Dermis lymphatic vessel endothelial cell (primary cell): ENCODE data around the gene BCCIP. TPM values are rescaled to one million over a fixed set of nuclear protein-coding genes. Genes with fewer than 3 reads are reported as not detected.

ENCODE experiments used
- total RNA-seq: library from RNA; depleted of rRNA; stranded (reverse); fragments of >200 nt; gene quantifications from 2 replicates; pipeline ENCODE4 v1.2.1, GENCODE V29; 2014

Gene BCCIP
- total RNA-seq = 31.1 and 34.6 TPM in 2 replicates

DNA sequence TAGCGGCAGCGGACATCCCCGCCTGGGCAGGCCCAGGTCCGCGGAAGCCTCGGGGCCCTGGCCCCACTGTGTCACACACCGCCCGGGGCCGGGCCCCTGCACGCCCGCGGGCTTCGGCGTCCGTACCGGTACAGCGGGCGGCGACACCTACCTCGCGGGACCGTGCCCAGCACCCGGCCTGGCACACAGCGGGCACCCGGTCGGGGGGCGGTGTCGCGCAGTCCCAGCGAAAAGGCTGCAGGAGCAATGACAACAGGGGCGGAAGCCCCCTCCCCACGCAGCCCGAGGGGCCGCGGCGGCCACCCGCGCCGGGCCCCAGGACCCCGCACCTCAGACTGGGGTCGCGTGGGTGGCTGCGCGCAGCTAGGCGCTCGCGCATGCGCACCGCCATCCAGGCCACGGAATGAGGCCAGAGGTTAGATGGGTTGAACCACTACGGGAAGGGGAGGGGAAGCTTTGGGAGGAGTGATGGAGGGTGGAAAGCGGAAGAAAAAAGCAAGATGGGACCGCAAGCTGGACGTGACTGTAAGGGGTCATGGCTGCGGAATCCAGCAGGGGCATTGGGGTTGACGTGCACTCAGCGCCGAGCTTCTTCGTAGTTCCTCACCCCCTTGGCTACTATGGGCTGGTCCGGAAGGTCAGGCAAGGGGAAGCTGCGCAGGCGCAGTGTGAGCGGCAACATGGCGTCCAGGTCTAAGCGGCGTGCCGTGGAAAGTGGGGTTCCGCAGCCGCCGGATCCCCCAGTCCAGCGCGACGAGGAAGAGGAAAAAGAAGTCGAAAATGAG is at the start of gene BCCIP, which contains the start of gene UROS:
Gene BCCIP (plus strand): TSS at position 669 of the 785 bp plus-strand sequence. CDS start 12 bp downstream, at position 681.
Gene UROS (minus strand): TSS at position 381 of the 785 bp plus-strand sequence. CDS start 6,759 bp downstream, outside the sequence.

DNA sequence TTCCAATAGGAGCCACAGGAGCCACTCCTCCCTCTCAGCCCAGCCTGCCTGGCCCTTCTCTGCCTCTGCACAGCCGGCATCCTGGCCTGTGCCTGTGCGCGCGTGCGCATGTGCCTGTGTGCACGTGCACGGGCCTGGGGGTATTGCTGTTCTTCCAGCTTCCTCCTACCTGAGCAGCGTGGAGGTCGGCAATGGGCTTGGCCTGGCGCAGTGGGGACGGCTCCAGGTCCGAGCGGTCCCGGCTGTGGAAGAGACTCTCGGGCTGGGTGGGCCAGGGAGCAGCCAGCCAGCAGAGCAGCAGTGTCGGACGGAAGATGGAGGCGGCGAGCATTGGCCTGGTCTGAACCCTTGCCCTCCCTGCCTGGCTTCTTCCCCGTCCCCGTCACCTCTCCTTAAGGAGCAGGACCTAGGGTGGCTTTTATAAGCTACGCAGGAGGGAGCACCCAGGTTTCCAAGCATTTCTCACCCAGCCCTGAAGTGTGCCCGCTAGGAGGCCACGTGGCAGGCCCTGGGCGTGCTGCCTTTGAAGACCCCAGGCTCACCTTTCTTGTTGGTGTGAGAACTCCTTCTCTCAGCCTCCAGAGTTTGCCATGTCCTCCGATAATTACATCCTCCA is 47.7 kb upstream of the BCCIP start, which contains the start of gene MMP21:
Gene MMP21 (minus strand): TSS at position 331 of the 616 bp plus-strand sequence. CDS start 0 bp downstream, at position 331.

DNA sequence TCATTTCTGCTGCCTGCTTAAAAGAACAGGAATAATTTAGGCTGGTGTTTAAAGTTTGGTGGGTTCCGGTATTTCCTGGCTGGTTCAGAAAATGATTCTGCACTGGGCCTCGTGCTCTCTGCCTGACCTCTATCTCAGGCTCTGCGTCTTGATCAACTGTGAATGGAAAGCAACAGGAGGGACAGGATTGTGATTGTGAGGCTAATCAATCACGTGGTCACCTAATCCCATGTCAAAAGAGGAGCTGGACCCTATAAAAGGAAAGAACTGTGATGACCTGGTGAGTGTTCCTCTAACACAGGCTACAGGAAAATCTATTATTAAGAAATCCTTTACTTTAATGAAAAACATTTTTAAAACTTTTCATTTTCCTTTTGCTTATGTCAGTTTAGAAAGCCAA is 57.8 kb downstream of the BCCIP start, which contains the start of gene DHX32:
Gene DHX32 (minus strand): TSS at position 101 of the 400 bp plus-strand sequence. CDS start 468 bp downstream, outside the sequence.

Other genes starting within 250 kb of the BCCIP start
- gene TEX36, start 140.4 kb upstream of the BCCIP start, total RNA-seq = not detected in 2 replicates
- 11.6 and 16.9 TPM in 2 replicates for gene EDRF1, start 103.8 kb upstream of the BCCIP start, total RNA-seq
- 1.1 TPM in 2 replicates for gene MMP21, start 47.7 kb upstream of the BCCIP start, total RNA-seq
- 65.9 and 76.4 TPM in 2 replicates for gene UROS, start 288 bp upstream of the BCCIP start, total RNA-seq
- 46.9 and 49.4 TPM in 2 replicates for gene DHX32, start 57.7 kb downstream of the BCCIP start, total RNA-seq
- 0.22 and 1.1 TPM in 2 replicates for gene FANK1, start 73.0 kb downstream of the BCCIP start, total RNA-seq